GM19463 (cell line): ENCODE data around the gene MAPKAPK3.

Source experiments
- ATAC-seq: cut with Tn5 transposase; IDR thresholded peaks from one replicate; pipeline ENCODE4 v1.9.1; 2021; ENCODE audit warnings: mild to moderate bottlenecking, moderate library complexity; ENCODE audit not compliant: unreplicated experiment

Gene MAPKAPK3

GRCh38 chr3:50625231-50626182 lies 8.6 kb downstream of the MAPKAPK3 start:
- ATAC-seq, result no peak

DNA sequence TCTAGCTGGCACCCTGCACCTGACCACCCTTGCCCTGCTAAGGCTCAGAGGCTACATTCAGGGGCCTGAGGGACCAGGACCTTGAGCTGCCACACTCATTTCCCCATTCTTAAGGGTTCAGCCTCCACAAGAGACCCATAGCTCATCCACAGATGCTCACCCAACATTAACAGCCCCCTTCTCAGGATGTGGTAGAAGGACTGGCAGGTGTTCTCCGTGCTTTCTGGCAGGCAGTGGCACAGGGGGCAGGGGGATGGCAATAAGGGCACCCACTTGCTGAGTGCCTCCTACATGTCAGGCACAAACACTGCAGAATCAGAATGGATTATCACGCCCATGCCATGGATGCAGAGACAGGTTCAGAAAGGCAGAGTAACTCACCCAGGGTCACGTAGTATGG lies 9.4 kb downstream of the MAPKAPK3 start:
- ATAC-seq, result no peak

GRCh38 chr3:50627407-50628051 lies 10.6 kb downstream of the MAPKAPK3 start:
- no peak for ATAC-seq

GRCh38 chr3:50628601-50629000 lies 11.7 kb downstream of the MAPKAPK3 start:
- no peak for ATAC-seq

DNA sequence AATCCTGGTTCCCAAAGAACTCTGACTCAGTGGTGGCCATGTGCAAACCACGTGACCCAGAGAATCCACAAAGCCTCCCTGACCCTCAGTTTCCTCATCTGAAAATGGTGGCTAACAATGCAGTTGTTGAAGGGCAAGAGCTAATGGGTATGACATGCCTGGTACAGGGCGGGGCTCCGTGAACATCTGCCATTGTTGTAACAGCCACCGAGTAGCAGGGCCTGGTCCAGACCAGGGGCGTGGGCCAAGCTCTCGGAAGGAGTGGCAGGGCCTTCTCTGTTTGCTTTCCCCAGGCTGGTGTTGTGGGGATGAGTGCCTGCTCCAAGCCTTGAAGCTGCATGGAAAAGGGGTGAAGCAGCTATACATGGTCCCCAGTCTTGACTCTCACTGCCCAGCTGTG lies 13.4 kb downstream of the MAPKAPK3 start:
- no peak for ATAC-seq

DNA sequence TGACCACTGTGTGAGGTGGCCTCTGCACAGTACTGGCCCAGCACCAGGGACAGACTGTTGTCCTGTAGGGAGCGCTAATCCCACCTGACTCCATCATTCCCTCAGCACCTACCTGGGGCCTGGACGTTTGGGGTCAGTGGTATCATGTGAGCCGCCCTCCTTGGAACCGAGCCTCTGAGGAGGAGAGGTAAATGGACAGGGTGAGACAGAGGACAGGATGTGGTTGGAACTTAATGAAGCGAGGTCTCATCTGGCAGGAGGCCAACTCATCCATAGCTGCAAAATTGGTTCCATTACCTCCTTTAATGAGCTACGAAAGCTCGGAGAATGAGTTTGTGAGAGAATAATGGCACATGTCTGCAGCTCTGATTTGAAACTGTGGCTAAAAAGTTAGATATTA lies 13.9 kb downstream of the MAPKAPK3 start:
- ATAC-seq, result no peak

DNA sequence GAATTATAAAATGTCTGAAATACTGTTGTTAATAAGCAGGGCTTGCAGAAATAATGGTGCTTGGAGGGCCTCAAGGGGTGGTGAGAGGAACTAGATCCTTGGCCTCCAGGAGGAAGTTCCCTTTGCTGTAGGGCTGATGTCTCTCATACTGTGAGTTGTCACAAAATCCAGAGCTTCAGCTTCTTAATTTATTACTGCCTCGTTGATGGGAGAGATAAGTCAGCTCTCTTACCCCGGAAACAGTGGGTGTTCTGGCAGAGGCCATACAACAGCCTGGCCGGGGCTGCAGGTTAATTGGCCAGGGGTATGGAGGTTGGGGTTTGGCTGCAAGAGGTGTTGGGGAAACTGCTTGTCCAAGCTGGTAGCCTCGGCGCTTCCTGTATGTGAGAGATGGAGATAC lies 15.5 kb downstream of the MAPKAPK3 start:
- no peak for ATAC-seq

- no peak for ATAC-seq
Measured at GRCh38 chr3:50633230-50633790, 16.4 kb downstream of the MAPKAPK3 start.

- ATAC-seq, result no peak
Measured at GRCh38 chr3:50635066-50635465, 18.1 kb downstream of the MAPKAPK3 start.

- no peak for ATAC-seq
Measured at GRCh38 chr3:50637011-50637410, 20.1 kb downstream of the MAPKAPK3 start.

- ATAC-seq, result no peak
Measured at GRCh38 chr3:50637945-50638344, 21.0 kb downstream of the MAPKAPK3 start.

- ATAC-seq, result no peak
Measured at GRCh38 chr3:50639055-50639494, 22.1 kb downstream of the MAPKAPK3 start.

- no peak for ATAC-seq
Measured at GRCh38 chr3:50642382-50642781, 25.4 kb downstream of the MAPKAPK3 start.

DNA sequence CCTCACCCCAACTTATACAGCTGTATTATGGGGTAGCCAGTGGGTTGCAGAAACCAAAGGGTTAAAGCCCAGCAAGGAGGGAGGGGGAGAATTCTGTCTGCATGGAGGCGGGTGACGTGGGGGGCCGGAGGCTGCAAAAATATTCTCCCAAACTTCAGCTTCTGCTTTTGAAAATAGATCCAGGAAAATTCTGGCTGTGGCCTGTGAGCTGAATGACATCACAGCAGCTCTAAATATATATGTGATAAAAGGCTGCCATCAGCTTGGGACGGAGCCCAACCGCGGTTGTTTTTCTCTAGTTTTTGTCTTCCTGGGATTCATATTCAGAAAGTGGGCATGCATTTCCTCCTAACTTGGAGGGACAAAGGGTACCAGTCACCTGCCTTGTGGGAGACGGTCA lies 27.6 kb downstream of the MAPKAPK3 start:
- no peak for ATAC-seq

- ATAC-seq, result no peak
Measured at GRCh38 chr3:50645378-50645777, 28.4 kb downstream of the MAPKAPK3 start.

DNA sequence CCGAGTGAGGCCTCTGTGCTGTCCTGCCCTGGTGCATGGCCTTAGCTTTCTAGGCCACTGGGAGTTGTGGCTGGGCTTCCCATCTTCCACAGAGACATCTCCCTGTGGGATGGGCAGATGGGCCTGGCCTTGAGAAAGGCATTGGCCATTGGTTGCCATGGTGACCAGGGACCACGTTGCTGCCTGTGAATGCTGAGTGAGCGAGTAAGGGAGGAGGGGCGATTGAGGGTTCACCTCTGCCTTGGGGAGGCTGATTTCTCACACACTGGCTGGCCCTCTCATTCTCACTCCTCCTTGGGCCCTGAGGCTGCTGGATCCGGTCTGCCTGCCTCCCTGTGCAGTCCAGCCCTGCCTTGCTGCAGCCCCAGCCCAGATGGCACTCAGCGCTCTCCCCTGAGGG lies 31.4 kb downstream of the MAPKAPK3 start:
- ATAC-seq, result no peak

- ATAC-seq, result no peak
Measured at GRCh38 chr3:50648944-50649343, 32.0 kb downstream of the MAPKAPK3 start.

DNA sequence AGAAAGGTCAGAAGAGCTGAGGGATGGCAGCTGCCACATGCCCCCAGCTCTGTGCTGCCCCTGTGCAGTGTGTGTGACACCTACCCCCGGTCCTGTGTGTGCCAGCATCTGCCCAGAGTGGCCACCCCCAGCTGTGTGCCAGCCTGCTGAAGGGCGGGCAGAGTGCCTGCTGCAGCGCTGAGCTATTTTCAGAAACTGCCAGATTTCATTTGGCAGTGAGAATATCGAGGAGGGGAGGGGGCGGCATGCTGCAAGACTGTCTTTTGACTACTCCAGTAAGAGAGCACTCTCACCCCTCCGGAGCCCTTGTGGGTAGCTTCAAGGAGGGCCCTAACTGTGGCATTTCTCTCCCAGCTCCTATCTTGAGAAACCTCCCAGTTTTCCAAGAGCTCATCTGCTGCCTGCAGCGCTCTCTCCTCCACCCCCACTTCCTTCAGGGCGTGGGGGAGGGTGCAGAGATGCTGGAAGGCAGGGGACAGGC lies 32.5 kb downstream of the MAPKAPK3 start:
- ATAC-seq, result no peak

DNA sequence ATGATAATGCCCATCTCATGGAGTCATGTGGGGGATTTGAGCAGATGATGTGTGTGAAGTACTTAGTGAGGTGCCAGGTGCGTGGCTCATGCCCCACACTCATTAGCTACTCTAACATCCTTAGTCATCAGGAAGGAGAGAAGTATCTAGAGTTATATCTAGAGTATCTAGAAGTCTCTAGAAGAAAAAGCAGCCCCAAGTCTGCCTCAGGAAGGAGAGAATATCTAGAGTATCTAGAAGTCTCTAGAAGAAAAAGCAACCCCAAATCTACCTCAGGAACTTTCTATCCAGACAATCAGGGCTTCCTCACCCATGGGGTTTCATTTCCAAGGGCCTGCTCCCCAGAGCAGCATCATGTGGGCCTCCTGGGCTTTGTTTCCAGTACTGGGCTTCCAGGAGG lies 33.1 kb downstream of the MAPKAPK3 start:
- ATAC-seq, result no peak

DNA sequence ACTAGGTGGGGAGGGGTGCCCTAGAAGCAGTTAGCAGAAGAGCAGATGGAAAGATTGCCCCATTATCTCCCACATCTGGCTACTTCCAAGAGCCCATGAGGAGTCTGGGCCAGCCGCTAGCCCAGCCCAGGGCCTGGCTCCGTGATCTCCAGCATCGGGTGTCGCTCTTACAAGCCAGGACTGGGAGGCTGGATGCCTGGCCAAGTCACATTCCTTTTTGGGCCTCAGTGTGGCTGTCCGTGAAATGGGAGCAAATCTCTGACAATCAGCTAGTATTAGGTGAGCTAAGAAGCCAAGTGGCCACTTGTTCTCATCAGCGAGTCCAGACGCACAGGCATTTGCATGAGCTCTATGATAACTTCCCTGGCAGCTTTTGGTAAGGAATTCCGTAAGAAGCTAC lies 34.5 kb downstream of the MAPKAPK3 start:
- ATAC-seq, result no peak

GRCh38 chr3:50651920-50652529 lies 35.1 kb downstream of the MAPKAPK3 start:
- no peak for ATAC-seq
